ENCODE data around the gene NOX4. TPM values are rescaled to one million over a fixed set of nuclear protein-coding genes. Genes with fewer than 3 reads are reported as not detected.
"Not testable (repeated sequence)": the region's sequence is repeated elsewhere in the genome, so short reads cannot be mapped to it uniquely, and the experiment has no call there.

Gene NOX4
- total and polyA plus RNA-seq, 10 donors, result 0.54 to 3.9 (median 0.97) TPM

GRCh38 chr11:89295023-89295422 lies 196.2 kb downstream of the NOX4 start:
- H3K27ac ChIP-seq; H3K4me1 ChIP-seq; H3K4me3 ChIP-seq; H3K36me3 ChIP-seq; intact Hi-C loops (cut with DNase I; ENCODE audit: low total_unique reads); H3K27me3 ChIP-seq (replicated peaks in 1 of 7); H3K9me3 ChIP-seq; DNase-seq: not testable (repeated sequence)
- 89 to 96% (median 93%) methylated on average over 6 to 7 of the region's 7 CpGs for WGBS, 5 donors

GRCh38 chr11:89293965-89294679 lies 197.1 kb downstream of the NOX4 start:
- no peak overlapping the region for H3K27ac ChIP-seq
- H3K4me3 ChIP-seq, result no peak overlapping the region
- H3K36me3 ChIP-seq, result no peaks in the 10 kb centered on the region
- H3K27me3 ChIP-seq (replicated peaks in 1 of 7), result no peaks in the 10 kb centered on the region
- no peak for TF ChIP-seq POLR2AphosphoS5 (IDR thresholded peaks at IDR 0.05)
- no peak for TF ChIP-seq CTCF (IDR thresholded peaks at IDR 0.05 in 8 of 11, conservative IDR thresholded peaks at IDR 0.05 in 3 of 11)
- no peak for TF ChIP-seq POLR2A (IDR thresholded peaks at IDR 0.05)
- no peak for DNase-seq
- H3K4me1 ChIP-seq, result no peaks in the 10 kb centered on the region
- intact Hi-C loops (cut with DNase I; ENCODE audit: low total_unique reads), result no loop called here
- WGBS, 5 donors, result 29 to 38% (median 32%) methylated on average over 18 of the region's 18 CpGs
- no peaks in the 10 kb centered on the region for H3K9me3 ChIP-seq

GRCh38 chr11:89288004-89288403 lies 203.2 kb downstream of the NOX4 start:
- H3K4me1 ChIP-seq; H3K9me3 ChIP-seq; DNase-seq; H3K27me3 ChIP-seq (replicated peaks in 1 of 7); H3K4me3 ChIP-seq; H3K36me3 ChIP-seq; intact Hi-C loops (cut with DNase I; ENCODE audit: low total_unique reads); H3K27ac ChIP-seq: not testable (repeated sequence)
- 84 to 94% (median 88%) methylated on average over 3 of the region's 3 CpGs for whole genome bisulfite sequencing, 5 donors

GRCh38 chr11:89286601-89287000 lies 204.6 kb downstream of the NOX4 start:
- H3K4me3 ChIP-seq; intact Hi-C loops (cut with DNase I; ENCODE audit: low total_unique reads); H3K27me3 ChIP-seq (replicated peaks in 1 of 7); H3K36me3 ChIP-seq; H3K27ac ChIP-seq; DNase-seq; H3K4me1 ChIP-seq; H3K9me3 ChIP-seq: not testable (repeated sequence)
- 55 to 68% (median 63%) methylated on average over 1 of the region's 1 CpG for WGBS, 5 donors

GRCh38 chr11:89281032-89281677 lies 210.0 kb downstream of the NOX4 start:
- intact Hi-C loops (cut with DNase I; ENCODE audit: low total_unique reads), result not testable (repeated sequence)

GRCh38 chr11:89279176-89279575 lies 212.0 kb downstream of the NOX4 start:
- no peaks in the 10 kb centered on the region for H3K4me1 ChIP-seq
- H3K36me3 ChIP-seq, result no peaks in the 10 kb centered on the region
- H3K9me3 ChIP-seq, result no peaks in the 10 kb centered on the region
- no peak for TF ChIP-seq POLR2A (IDR thresholded peaks at IDR 0.05)
- no peak for TF ChIP-seq POLR2AphosphoS5 (IDR thresholded peaks at IDR 0.05)
- TF ChIP-seq CTCF (IDR thresholded peaks at IDR 0.05 in 8 of 11, conservative IDR thresholded peaks at IDR 0.05 in 3 of 11), result no peak
- WGBS, 5 donors, result 69 to 87% (median 78%) methylated on average over 1 of the region's 1 CpG
- intact Hi-C loops (cut with DNase I; ENCODE audit: low total_unique reads), result no loop called here
- H3K4me3 ChIP-seq, result no peak overlapping the region
- H3K27ac ChIP-seq, result no peak overlapping the region
- no peaks in the 10 kb centered on the region for H3K27me3 ChIP-seq (replicated peaks in 1 of 7)
- no peak for DNase-seq

More at GRCh38 chr11:89281032-89281677, 210.0 kb downstream of the NOX4 start:
- DNase-seq; H3K27me3 ChIP-seq (replicated peaks in 1 of 7); H3K36me3 ChIP-seq; H3K4me3 ChIP-seq; H3K4me1 ChIP-seq; H3K27ac ChIP-seq; H3K9me3 ChIP-seq: not testable (repeated sequence)
- WGBS, 5 donors, result 56 to 76% (median 62%) methylated on average over 3 of the region's 3 CpGs
